Activated CD4-positive, alpha-beta T cell treated with anti-CD3 and anti-CD28 coated beads, Interleukin-2, amount 10 ng/mL, durations not matched to agents 24 days and 14 days (primary cell): Measurements from ENCODE around the gene NOS1AP. TPM values are rescaled to one million over a fixed set of nuclear protein-coding genes. Genes with fewer than 3 reads are reported as not detected.
"Not testable (repeated sequence)": the region's sequence is repeated elsewhere in the genome, so short reads cannot be mapped to it uniquely, and the experiment has no call there.

Experiments used
- DNase-seq: peaks from one replicate; pipeline ENCODE4 v3.0.0; 2022
- H3K27ac Mint-ChIP-seq: one replicate; pipeline ENCODE4 v1.8.0; 2022; ENCODE audit warnings: mild to moderate bottlenecking, mixed read lengths
- H3K27me3 Mint-ChIP-seq: one replicate; pipeline ENCODE4 v1.8.0; 2022; ENCODE audit warnings: mixed read lengths
- H3K36me3 Mint-ChIP-seq: one replicate; pipeline ENCODE4 v1.8.0; 2022; ENCODE audit warnings: low read depth, mild to moderate bottlenecking, mixed read lengths
- H3K4me1 Mint-ChIP-seq: one replicate; pipeline ENCODE4 v1.8.0; 2021; ENCODE audit warnings: mixed read lengths
- H3K4me3 Mint-ChIP-seq: one replicate; pipeline ENCODE4 v1.8.0; 2022; ENCODE audit warnings: mild to moderate bottlenecking, moderate library complexity, mixed read lengths
- H3K9me3 Mint-ChIP-seq: one replicate; pipeline ENCODE4 v1.8.0; 2021; ENCODE audit warnings: mixed read lengths
- intact Hi-C: fragments of 100-400 bp; cut with micrococcal nuclease; formaldehyde crosslinking; loops from one replicate; pipeline ENCODE4 v1.15.1; 2023
- total RNA-seq: library from RNA; stranded (reverse); gene quantifications from 2 replicates; pipeline ENCODE4 v1.2.3, GENCODE V29; 2022

Gene NOS1AP
- total RNA-seq, 1 donor from 2014 or later: not detected

- no peaks in the 10 kb centered on the region for H3K36me3 Mint-ChIP-seq
- no peak overlapping the region for H3K4me3 Mint-ChIP-seq
- intact Hi-C loops: no loop called here
- no peak overlapping the region for H3K27ac Mint-ChIP-seq
- H3K9me3 Mint-ChIP-seq: no peaks in the 10 kb centered on the region
- no peaks in the 10 kb centered on the region for H3K4me1 Mint-ChIP-seq
- H3K27me3 Mint-ChIP-seq: peaks cover 18% of the 10 kb centered on the region
- no peak for DNase-seq
These were observed 326.9 kb downstream of the NOS1AP start for GRCh38 chr1:162396201-162396906.

GRCh38 chr1:162397039-162397448 is 327.6 kb downstream of the NOS1AP start:
- H3K4me3 Mint-ChIP-seq: no peak overlapping the region
- no peaks in the 10 kb centered on the region for H3K4me1 Mint-ChIP-seq
- no peak for DNase-seq
- H3K27ac Mint-ChIP-seq: no peak overlapping the region
- H3K36me3 Mint-ChIP-seq: no peaks in the 10 kb centered on the region
- H3K27me3 Mint-ChIP-seq: peaks cover 20% of the 10 kb centered on the region
- H3K9me3 Mint-ChIP-seq: no peaks in the 10 kb centered on the region
- intact Hi-C loops: no loop called here

GRCh38 chr1:162397943-162398560 is 328.6 kb downstream of the NOS1AP start:
- Mint-ChIP-seq H3K4me3 (no peak overlapping the region), H3K4me1 (no peaks in the 10 kb centered on the region), H3K9me3 (no peaks in the 10 kb centered on the region), H3K36me3 (no peaks in the 10 kb centered on the region), H3K27me3 (peaks cover 20% of the 10 kb centered on the region), H3K27ac (no peak overlapping the region)
- DNase-seq: no peak
- intact Hi-C loops: no loop called here

DNA sequence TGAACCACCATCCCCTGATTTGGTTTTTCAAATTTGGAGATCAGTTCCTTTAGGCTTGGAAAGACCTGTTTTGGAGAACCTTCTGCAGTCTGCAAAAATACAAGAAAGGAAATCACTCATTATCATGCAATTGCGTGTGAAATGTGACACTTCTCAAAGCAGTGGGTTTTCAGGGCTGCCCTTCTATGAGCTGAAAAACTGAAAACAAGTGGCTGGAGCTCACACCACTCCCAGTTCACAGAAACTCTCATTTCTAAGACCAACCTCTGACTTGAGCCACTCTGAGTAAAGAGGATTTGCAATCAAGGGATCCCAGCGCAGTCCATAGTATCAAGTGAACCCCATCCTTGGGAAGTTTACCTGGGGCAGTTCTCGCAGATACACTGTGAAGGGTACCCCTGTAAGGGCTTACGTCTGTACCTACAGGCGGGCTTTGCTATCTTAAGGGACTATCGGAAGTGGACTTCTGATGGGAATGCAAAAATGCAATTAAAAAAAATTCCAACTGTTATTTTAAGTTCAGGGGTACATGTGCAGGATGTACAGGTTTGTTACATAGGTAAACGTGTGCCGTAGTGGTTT is 329.6 kb downstream of the NOS1AP start:
- Mint-ChIP-seq H3K36me3 (no peaks in the 10 kb centered on the region), H3K27me3 (peaks cover 17% of the 10 kb centered on the region), H3K9me3 (no peaks in the 10 kb centered on the region), H3K4me1 (no peaks in the 10 kb centered on the region), H3K27ac (no peak overlapping the region), H3K4me3 (no peak overlapping the region)
- intact Hi-C loops: no loop called here
- DNase-seq: no peak

DNA sequence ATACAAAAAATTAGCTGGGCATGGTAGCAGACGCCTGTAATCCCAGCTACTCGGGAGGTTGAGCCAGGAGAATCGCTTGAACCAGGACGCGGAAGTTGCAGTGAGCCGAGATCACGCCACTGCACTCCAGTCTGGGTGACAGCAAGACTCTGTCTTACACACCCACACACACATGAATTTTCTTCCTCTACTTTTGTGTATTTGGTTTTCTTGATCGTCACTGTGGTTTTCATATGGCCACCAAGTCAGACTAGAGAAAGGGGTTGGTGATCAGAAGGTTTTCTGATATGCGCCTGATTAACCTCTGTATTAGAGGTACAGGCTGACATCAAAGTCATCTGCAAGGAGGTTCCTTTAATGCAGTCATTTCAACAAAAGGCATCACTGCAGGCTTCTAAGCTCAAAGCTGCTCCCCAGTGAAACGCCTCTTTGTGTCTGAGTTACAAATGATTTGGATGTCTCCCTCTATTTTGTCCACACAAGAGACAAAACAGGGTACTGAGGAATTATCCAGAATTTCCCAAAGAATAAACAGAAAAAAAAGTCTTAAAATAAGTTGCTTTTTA is 331.4 kb downstream of the NOS1AP start:
- DNase-seq: no peak
- Mint-ChIP-seq H3K27me3 (peaks cover 17% of the 10 kb centered on the region), H3K4me1 (no peaks in the 10 kb centered on the region), H3K27ac (no peak overlapping the region), H3K9me3 (no peaks in the 10 kb centered on the region), H3K36me3 (no peaks in the 10 kb centered on the region), H3K4me3 (no peak overlapping the region)
- intact Hi-C loops: no loop called here

GRCh38 chr1:162404550-162405160 is 335.2 kb downstream of the NOS1AP start:
- H3K4me1 Mint-ChIP-seq: no peaks in the 10 kb centered on the region
- no peak for DNase-seq
- no peak overlapping the region for H3K4me3 Mint-ChIP-seq
- no peaks in the 10 kb centered on the region for H3K9me3 Mint-ChIP-seq
- no peak overlapping the region for H3K27ac Mint-ChIP-seq
- peaks cover 6% of the 10 kb centered on the region for H3K27me3 Mint-ChIP-seq
- intact Hi-C loops: no loop called here
- H3K36me3 Mint-ChIP-seq: no peaks in the 10 kb centered on the region

GRCh38 chr1:162405800-162406199 is 336.3 kb downstream of the NOS1AP start:
- Mint-ChIP-seq H3K27me3 (peaks cover 8% of the 10 kb centered on the region), H3K36me3 (no peaks in the 10 kb centered on the region), H3K9me3 (no peaks in the 10 kb centered on the region), H3K4me1 (no peaks in the 10 kb centered on the region), H3K27ac (no peak overlapping the region), H3K4me3 (no peak overlapping the region)
- intact Hi-C loops: no loop called here
- DNase-seq: no peak

- intact Hi-C loops: no loop called here
- Mint-ChIP-seq H3K9me3 (no peaks in the 10 kb centered on the region), H3K36me3 (no peaks in the 10 kb centered on the region), H3K27ac (no peak overlapping the region), H3K4me1 (no peaks in the 10 kb centered on the region), H3K4me3 (no peak overlapping the region), H3K27me3 (peaks cover 9% of the 10 kb centered on the region)
- DNase-seq: no peak
These were observed 337.3 kb downstream of the NOS1AP start for GRCh38 chr1:162406811-162407210.

GRCh38 chr1:162407539-162407938 is 338.0 kb downstream of the NOS1AP start:
- H3K4me1 Mint-ChIP-seq: no peaks in the 10 kb centered on the region
- no peak overlapping the region for H3K4me3 Mint-ChIP-seq
- intact Hi-C loops: no loop called here
- no peaks in the 10 kb centered on the region for H3K9me3 Mint-ChIP-seq
- peaks cover 7% of the 10 kb centered on the region for H3K27me3 Mint-ChIP-seq
- no peaks in the 10 kb centered on the region for H3K36me3 Mint-ChIP-seq
- DNase-seq: no peak
- no peak overlapping the region for H3K27ac Mint-ChIP-seq

GRCh38 chr1:162412002-162412401 is 342.5 kb downstream of the NOS1AP start, which contains the start of gene SH2D1B:
Gene SH2D1B, minus strand, starts transcription at chr1:162412136. Its CDS starts 120 bp downstream, at chr1:162412016.
- Mint-ChIP-seq H3K4me3 (no peak within 1 kb of the TSS), H3K27me3 (peaks cover 12% of the 10 kb centered on the region), H3K4me1 (no peaks in the 10 kb centered on the region), H3K27ac (no peak within 1 kb of the TSS), H3K36me3 (no peaks in the 10 kb centered on the region), H3K9me3 (no peaks in the 10 kb centered on the region)
- no peak for DNase-seq
- intact Hi-C loops: no loop called here

DNA sequence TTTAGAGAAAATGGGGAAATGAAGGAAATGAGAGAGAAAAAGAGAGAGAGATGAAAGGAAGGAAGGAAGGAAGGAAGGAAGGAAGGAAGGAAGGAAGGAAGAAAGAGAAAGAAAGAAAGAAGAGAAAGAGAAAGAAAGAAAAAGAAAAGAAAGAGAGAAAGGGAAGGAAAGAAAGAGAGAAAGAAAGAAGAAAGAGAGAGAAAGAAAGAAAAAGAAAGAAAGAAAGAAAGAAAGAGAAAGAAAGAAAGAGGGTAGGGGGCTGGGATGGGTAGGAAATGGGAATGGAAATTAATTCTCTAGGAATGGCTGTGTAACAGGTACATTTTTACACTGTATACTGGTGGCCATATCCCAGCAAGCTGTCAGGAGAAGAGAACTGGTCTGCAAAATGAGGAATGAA is 346.7 kb downstream of the NOS1AP start:
- Mint-ChIP-seq H3K27me3 (peaks cover 9% of the 10 kb centered on the region), H3K36me3 (no peaks in the 10 kb centered on the region), H3K4me3 (no peak overlapping the region), H3K9me3 (no peaks in the 10 kb centered on the region), H3K4me1 (no peaks in the 10 kb centered on the region), H3K27ac (no peak overlapping the region)
- DNase-seq: no peak
- intact Hi-C loops: no loop called here

- DNase-seq: no peak
- H3K27ac Mint-ChIP-seq: no peak overlapping the region
- no peaks in the 10 kb centered on the region for H3K9me3 Mint-ChIP-seq
- intact Hi-C loops: no loop called here
- no peaks in the 10 kb centered on the region for H3K4me1 Mint-ChIP-seq
- H3K36me3 Mint-ChIP-seq: no peaks in the 10 kb centered on the region
- H3K27me3 Mint-ChIP-seq: peaks cover 6% of the 10 kb centered on the region
- H3K4me3 Mint-ChIP-seq: no peak overlapping the region
These were observed 347.4 kb downstream of the NOS1AP start for GRCh38 chr1:162416909-162417308.

- Mint-ChIP-seq H3K27ac (no peak overlapping the region), H3K36me3 (no peaks in the 10 kb centered on the region), H3K4me3 (no peak overlapping the region), H3K27me3 (peaks cover 6% of the 10 kb centered on the region), H3K9me3 (no peaks in the 10 kb centered on the region), H3K4me1 (no peaks in the 10 kb centered on the region)
- intact Hi-C loops: no loop called here
- DNase-seq: no peak
These were observed 348.2 kb downstream of the NOS1AP start for GRCh38 chr1:162417650-162418049.

DNA sequence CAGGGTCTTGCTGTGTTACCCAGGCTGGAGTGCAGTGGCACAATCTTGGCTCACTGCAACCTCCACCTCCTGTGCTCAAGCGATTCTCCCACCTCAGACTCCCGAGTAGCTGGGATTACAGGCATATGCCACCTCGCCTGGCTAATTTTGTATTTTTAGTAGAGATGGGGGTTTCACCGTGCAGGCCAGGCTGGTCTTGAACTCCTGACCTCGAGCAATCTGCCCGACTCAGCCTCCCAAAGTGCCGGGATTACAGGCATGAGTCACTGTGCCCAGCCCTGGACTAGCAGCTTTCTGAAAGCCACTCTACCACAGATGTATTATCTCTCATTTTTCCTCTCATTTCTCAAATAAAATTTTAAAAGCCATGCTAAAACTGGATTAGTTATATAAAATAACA is 349.1 kb downstream of the NOS1AP start:
- H3K9me3 Mint-ChIP-seq, H3K4me1 Mint-ChIP-seq, H3K4me3 Mint-ChIP-seq, DNase-seq, H3K36me3 Mint-ChIP-seq, intact Hi-C loops, H3K27ac Mint-ChIP-seq, H3K27me3 Mint-ChIP-seq: not testable (repeated sequence)
